Measurements from ENCODE around the gene CD52.

The CD52 gene

DNA sequence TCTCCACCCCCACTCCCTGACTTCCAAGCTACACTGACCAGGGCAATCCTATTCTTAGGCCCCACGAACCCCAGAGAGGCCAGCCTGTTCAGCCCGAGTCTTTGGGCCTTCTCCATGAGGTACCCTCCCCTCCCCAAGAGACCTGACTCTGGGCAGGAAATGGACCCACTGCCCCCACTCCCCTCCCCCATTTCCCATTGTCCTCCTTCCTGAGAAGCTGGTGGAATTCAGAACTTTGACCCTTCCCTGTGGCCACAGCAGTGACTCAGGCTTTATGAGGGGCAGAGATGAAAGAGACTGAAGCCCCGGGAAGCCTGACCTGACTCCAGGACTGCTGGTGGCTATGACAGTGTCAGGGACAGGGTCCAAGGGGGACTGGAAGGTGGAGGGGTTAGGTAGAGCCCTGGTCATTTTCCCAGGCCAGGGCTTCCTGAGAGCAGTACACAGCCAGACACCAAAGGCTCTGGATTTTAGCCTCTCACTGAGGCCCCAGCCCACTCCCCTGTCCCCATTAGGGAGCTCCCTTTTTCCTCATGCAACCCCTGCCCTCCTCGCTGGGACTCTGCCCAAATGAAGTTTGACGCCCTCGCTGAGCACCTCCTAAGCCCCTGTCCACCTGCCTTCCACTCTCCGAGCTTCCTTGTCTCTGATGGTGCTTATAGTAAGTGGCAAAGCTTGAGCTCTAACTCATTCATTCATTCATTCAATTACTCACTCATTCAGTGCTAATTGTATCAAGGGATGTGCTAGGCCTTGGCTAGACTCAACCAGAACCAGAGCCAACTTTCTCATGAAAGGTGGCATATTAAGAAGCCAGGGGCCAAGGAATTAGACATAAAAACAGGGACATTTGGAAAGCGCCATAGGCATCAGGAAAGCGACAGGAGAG, 33.2 kb downstream of the CD52 start:
- Histone ChIP-seq H3K9me3 (ENCODE audit: low read length) (no peaks in the 10 kb centered on the region), H4K20me1 (ENCODE audit: insufficient read depth, low read length) (no peaks in the 10 kb centered on the region), H3K9ac (ENCODE audit: low read length) (no peak overlapping the region), H3K9me2 (ENCODE audit: low read depth, low read length) (no peaks in the 10 kb centered on the region), H3K27ac (ENCODE audit: low read depth, low read length, poor library complexity, severe bottlenecking) (no peak overlapping the region), H3K4me2 (ENCODE audit: low read length) (no peak overlapping the region), H3K79me2 (ENCODE audit: insufficient read depth, low read length) (no peaks in the 10 kb centered on the region), H3F3A (ENCODE audit: insufficient read depth, low read length) (no peaks in the 10 kb centered on the region), H3K27me3 (ENCODE audit: insufficient read depth, low read length) (peaks cover 3% of the 10 kb centered on the region; the same call in 1 of the 2 replicates), H2AFZ (ENCODE audit: low read length) (no peak overlapping the region), H3K36me3 (ENCODE audit: insufficient read depth, low read length) (no peaks in the 10 kb centered on the region), H3K4me3 (ENCODE audit: low read depth, low read length, poor library complexity, severe bottlenecking) (no peak overlapping the region), H3K4me1 (ENCODE audit: insufficient read depth, low read length, severe bottlenecking) (no peaks in the 10 kb centered on the region)
- TF ChIP-seq, protein P1, sequence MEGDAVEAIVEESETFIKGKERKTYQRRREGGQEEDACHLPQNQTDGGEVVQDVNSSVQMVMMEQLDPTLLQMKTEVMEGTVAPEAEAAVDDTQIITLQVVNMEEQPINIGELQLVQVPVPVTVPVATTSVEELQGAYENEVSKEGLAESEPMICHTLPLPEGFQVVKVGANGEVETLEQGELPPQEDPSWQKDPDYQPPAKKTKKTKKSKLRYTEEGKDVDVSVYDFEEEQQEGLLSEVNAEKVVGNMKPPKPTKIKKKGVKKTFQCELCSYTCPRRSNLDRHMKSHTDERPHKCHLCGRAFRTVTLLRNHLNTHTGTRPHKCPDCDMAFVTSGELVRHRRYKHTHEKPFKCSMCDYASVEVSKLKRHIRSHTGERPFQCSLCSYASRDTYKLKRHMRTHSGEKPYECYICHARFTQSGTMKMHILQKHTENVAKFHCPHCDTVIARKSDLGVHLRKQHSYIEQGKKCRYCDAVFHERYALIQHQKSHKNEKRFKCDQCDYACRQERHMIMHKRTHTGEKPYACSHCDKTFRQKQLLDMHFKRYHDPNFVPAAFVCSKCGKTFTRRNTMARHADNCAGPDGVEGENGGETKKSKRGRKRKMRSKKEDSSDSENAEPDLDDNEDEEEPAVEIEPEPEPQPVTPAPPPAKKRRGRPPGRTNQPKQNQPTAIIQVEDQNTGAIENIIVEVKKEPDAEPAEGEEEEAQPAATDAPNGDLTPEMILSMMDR (IDR thresholded peaks at IDR 0.05; ENCODE audit: low read length) = no peak
- no peak for TF ChIP-seq EZH2 (IDR thresholded peaks at IDR 0.05; ENCODE audit: borderline replicate concordance, low read length)

DNA sequence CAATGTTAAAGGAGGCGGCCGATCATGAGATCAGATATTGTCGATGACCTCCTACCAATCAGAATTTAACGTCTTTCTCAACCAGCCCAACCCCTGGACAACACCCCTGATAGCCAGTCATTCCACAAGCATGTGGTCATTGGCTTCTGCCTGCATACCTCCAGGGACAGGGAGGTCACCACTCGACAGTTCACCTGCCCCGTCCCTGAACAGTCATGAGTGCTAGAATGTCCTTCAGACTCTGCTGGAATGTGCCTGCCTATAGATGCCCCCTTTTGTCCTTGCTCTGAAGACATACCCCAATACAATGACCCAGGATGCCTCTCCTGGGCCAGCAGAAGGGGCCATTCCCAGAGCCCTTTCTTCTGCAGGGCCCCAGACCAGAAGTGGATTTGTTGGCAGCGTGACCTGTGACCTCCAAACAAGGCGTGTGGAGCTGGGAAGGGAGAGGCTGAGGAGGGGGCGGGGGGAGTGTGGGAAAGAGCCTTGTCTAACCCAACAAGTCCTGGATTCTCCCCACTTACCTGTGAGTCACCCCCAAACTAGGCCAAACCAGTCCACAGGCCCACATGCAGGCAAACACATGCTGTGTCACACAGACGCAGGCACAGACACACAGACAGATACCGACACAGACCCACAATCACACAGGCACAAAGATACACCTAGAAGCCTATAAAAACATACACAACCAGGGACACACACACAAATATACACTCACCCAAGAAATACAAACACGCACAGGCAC, 34.0 kb downstream of the CD52 start:
- Histone ChIP-seq H3K4me1 (ENCODE audit: insufficient read depth, low read length, severe bottlenecking) (no peaks in the 10 kb centered on the region), H3K79me2 (ENCODE audit: insufficient read depth, low read length) (no peaks in the 10 kb centered on the region), H3K27ac (ENCODE audit: low read depth, low read length, poor library complexity, severe bottlenecking) (no peak overlapping the region), H3F3A (ENCODE audit: insufficient read depth, low read length) (no peaks in the 10 kb centered on the region), H3K9me3 (ENCODE audit: low read length) (no peaks in the 10 kb centered on the region), H4K20me1 (ENCODE audit: insufficient read depth, low read length) (no peaks in the 10 kb centered on the region), H3K4me2 (ENCODE audit: low read length) (no peak overlapping the region), H3K9ac (ENCODE audit: low read length) (no peak overlapping the region), H3K27me3 (ENCODE audit: insufficient read depth, low read length) (peaks cover 3% of the 10 kb centered on the region; the same call in 1 of the 2 replicates), H2AFZ (ENCODE audit: low read length) (no peak overlapping the region), H3K4me3 (ENCODE audit: low read depth, low read length, poor library complexity, severe bottlenecking) (no peak overlapping the region), H3K36me3 (ENCODE audit: insufficient read depth, low read length) (no peaks in the 10 kb centered on the region), H3K9me2 (ENCODE audit: low read depth, low read length) (no peaks in the 10 kb centered on the region)
- TF ChIP-seq, protein P1 (IDR thresholded peaks at IDR 0.05; ENCODE audit: low read length) = no peak
- TF ChIP-seq EZH2 (IDR thresholded peaks at IDR 0.05; ENCODE audit: borderline replicate concordance, low read length) = no peak

DNA sequence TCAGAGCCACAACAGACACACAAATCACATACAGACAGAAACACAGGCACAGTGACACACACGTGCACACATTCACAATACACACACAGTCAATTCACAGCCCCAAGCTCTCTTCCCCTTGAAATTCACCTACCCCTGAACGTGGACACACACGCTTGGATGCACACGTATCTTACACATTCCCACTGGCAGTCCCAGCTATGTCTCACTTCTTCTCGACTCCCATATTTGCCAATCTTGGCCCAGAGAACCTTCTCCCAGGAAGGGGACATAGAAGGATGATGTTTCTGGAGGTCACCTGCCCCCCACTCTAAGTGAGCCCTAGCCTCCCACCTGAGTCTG, 34.6 kb downstream of the CD52 start:
- H3K4me2 ChIP-seq (ENCODE audit: low read length) = no peak overlapping the region
- H3F3A ChIP-seq (ENCODE audit: insufficient read depth, low read length) = no peaks in the 10 kb centered on the region
- TF ChIP-seq EZH2 (IDR thresholded peaks at IDR 0.05; ENCODE audit: borderline replicate concordance, low read length) = no peak
- TF ChIP-seq, protein P1 (IDR thresholded peaks at IDR 0.05; ENCODE audit: low read length) = no peak
- H3K27me3 ChIP-seq (ENCODE audit: insufficient read depth, low read length) = peaks cover 3% of the 10 kb centered on the region; the same call in 1 of the 2 replicates
- H3K4me3 ChIP-seq (ENCODE audit: low read depth, low read length, poor library complexity, severe bottlenecking) = no peak overlapping the region
- H3K27ac ChIP-seq (ENCODE audit: low read depth, low read length, poor library complexity, severe bottlenecking) = no peak overlapping the region
- H3K9me2 ChIP-seq (ENCODE audit: low read depth, low read length) = no peaks in the 10 kb centered on the region
- H3K4me1 ChIP-seq (ENCODE audit: insufficient read depth, low read length, severe bottlenecking) = no peaks in the 10 kb centered on the region
- no peaks in the 10 kb centered on the region for H3K9me3 ChIP-seq (ENCODE audit: low read length)
- no peaks in the 10 kb centered on the region for H4K20me1 ChIP-seq (ENCODE audit: insufficient read depth, low read length)
- H3K36me3 ChIP-seq (ENCODE audit: insufficient read depth, low read length) = no peaks in the 10 kb centered on the region
- no peaks in the 10 kb centered on the region for H3K79me2 ChIP-seq (ENCODE audit: insufficient read depth, low read length)
- no peak overlapping the region for H2AFZ ChIP-seq (ENCODE audit: low read length)
- H3K9ac ChIP-seq (ENCODE audit: low read length) = no peak overlapping the region
